NCI-H345 (cell line): Measurements from ENCODE around the gene GM2A.
"Not testable (repeated sequence)": the region's sequence is repeated elsewhere in the genome, so short reads cannot be mapped to it uniquely, and the experiment has no call there.

Experiments
- DNase-seq: peaks from one replicate; lab custom pipeline; 2025; lab: John Stamatoyannopoulos, UW

The GM2A gene

GRCh38 chr5:151288180-151288579, 35.2 kb downstream of the GM2A start:
- peak; percentile 71 for DNase-seq

DNA sequence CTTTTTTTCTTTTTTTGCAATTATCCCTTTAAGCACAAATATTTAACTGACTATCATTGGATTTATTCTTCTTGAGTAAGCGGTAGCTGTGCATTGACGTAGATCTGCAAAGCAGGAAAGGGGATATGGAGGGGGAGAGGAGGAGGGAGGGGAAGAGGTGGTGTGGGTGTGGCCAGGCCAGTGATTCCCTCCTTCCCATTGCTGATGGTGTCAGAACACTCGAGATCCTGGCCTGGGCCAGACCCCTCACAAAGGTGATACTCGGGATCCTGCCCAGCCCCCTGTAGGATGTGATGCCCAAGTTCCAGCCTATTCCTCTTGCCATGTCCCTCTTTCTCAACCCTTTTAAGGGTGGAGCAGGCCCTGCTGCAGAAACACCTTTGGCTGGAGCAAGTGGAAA, 40.6 kb downstream of the GM2A start:
- no peak for DNase-seq

- no peak for DNase-seq
Observed at GRCh38 chr5:151295138-151295537, 42.2 kb downstream of the GM2A start.

- DNase-seq = no peak
Observed at GRCh38 chr5:151295791-151296477, 42.9 kb downstream of the GM2A start.

- no peak for DNase-seq
Observed at GRCh38 chr5:151296478-151296830, 43.5 kb downstream of the GM2A start.

DNA sequence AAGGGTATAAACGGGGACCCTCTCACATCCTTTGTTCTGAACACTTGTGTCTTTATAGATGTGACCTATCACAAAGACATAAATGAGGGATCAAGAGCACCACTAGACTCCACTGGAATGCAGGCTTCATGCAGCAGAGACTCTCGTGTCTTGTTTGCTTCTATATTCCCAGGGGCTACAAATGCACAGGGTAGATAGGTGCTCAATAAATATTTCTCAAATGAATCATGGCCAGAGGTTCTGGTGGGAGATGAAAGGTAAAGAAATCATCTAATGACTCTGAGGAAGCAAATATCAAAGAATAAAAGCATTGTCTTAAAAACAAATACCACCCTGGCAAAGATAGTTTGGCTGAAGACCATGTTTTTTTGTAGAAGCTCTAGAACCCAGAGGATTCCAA, 44.0 kb downstream of the GM2A start:
- no peak for DNase-seq

- peak; percentile 22 for DNase-seq
Observed at GRCh38 chr5:151298063-151298855, 45.3 kb downstream of the GM2A start.

DNA sequence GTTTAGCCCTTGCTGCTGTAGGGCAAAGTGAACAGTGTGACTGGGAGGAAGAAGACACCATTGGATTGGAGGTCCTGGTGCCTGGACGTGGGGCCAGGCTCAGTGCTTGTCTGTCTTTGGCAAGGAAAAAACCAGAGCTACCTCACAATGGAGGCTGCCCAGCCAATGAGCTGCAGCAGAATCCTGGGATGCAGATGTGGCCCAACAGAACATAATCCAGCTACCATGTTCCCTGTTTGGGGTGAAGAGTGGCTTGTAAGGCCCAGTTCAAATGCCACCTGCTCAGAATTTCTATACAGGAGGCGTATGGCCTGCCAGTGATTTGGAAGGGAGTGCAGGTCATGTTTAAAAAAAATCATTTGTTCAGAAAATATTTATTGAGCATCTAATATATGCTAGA, 50.7 kb downstream of the GM2A start, which contains the start of gene SLC36A3:
TSS of gene SLC36A3 (minus strand) at position 101 of the 400 bp plus-strand sequence. CDS start 412 bp downstream, outside the sequence.
- DNase-seq = no peak

DNA sequence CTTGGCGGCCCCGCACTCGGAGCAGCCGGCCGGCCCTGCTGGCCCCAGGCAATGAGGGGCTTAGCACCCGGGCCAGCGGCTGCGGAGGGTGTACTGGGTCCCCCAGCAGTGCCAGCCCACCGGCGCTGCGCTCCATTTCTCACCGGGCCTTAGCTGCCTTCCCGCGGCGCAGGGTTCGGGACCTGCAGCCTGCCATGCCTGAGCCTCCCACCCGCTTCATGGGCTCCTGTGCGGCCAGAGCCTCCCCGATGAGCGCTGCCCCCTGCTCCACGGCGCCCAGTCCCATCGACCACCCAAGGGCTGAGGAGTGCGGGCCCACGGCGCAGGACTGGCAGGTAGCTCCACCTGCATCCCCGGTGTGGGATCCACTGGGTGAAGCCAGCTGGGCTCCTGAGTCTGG, 56.3 kb downstream of the GM2A start:
- not testable (repeated sequence) for DNase-seq

DNA sequence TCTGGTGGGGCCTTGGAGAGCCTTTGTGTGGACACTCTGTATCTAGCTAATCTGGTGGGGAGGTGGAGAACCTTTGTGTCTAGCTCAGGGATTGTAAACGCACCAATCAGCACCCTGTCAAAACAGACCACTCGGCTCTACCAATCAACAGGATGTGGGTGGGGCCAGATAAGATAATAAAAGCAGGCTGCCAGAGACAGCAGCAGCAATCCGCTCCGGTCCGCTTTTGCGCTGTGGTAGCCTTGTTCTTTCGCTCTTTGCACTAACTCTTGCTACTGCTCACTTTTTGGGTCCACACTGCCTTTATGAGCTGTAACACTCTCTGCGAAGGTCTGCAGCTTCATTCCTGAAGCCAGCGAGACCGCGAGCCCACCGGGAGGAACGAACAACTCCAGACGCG, 56.8 kb downstream of the GM2A start:
- not testable (repeated sequence) for DNase-seq

GRCh38 chr5:151310932-151311331, 57.9 kb downstream of the GM2A start:
- DNase-seq = no peak

DNA sequence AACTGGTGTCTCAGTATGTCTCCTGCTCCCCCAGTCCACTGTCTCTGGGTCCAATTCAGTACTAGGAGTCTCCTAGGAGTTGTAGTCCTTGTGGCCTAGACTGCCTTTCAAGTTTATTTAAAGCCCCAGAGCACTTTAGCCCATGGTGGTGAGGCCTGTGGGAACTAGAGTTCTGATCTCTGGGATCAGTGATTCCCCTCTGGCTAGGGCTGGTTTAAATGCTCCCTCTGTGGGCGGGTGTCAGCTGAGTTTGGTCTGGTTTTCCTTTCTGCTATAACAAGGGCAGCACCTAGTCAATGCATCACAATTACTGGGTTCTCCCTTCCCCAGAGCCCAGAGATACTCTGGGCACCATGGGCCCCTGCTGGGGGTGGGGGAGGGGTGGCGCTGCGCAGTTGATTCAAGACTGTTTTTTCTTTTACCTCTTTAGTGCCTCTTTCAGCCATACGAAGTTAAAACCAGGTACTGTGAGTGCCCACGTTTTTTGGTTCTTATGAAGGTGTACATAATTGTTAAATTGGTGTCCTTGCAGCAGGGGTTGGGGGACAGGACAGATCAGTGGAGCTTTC, 59.9 kb downstream of the GM2A start:
- DNase-seq = no peak

DNA sequence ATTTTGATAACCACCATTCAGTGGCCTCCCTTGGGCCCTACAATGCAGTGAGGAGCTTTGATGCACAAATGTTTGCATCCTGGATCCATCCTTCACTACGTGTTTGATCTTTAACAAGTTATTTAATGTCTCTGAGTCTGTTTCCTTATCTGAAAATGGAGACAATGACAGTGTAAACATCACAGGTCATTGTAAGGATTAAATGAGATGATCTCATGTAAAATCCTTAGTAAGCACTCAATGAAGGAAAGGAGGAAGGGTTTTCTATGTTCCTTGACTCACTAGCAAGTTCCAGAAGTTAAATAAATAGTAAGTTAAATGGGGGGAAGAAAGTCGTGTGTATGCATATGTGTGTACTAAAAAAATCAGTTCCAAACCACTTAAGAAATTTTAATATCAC, 60.4 kb downstream of the GM2A start:
- DNase-seq = no peak

DNA sequence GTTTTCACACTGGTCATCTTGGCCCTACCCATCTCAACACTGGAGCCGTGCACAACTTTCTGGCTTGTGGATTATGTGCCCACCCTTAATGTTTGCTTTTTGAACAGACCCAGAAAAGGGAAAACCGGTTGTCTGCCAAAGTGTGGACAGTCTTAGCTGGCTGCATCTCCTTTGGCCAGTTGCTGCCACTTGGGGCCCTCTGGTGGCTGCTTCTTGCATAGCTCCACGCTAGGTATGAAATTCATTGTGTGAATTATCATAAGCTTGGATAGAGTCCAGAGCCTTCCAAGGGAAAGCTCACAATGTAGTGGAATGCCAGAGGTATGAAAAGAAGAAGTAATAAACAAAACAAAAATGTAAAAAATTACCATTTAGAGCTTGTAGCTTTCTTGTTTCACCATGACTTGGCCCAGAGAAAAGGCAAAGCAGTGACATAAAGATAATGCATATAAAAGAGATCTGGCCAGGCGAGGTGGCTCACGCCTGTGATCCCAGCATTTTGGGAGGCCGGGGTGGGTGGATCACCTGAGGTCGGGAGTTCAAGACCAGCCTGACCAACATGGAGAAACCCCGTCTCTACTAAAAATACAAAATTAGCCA, 63.1 kb downstream of the GM2A start:
- DNase-seq = peak; percentile 68

DNA sequence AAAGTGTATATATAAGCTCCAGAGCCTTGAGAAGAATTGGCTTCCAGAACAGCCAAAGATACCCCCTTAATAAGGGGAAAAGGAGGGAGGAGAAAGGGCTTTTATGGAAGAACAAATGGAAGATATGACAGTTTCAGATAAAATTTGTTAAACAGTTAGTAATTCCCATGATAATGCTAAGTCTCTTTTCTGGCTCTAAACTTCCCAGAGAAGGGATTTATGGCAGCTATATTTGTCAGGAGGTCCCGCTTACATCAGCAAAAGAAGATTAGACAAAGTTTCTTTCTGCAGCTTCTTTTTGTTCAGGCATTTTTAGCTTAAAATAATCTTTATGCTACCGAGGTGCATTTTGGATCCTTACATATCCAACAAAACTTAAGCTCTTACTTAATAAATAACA, 64.9 kb downstream of the GM2A start:
- no peak for DNase-seq

DNA sequence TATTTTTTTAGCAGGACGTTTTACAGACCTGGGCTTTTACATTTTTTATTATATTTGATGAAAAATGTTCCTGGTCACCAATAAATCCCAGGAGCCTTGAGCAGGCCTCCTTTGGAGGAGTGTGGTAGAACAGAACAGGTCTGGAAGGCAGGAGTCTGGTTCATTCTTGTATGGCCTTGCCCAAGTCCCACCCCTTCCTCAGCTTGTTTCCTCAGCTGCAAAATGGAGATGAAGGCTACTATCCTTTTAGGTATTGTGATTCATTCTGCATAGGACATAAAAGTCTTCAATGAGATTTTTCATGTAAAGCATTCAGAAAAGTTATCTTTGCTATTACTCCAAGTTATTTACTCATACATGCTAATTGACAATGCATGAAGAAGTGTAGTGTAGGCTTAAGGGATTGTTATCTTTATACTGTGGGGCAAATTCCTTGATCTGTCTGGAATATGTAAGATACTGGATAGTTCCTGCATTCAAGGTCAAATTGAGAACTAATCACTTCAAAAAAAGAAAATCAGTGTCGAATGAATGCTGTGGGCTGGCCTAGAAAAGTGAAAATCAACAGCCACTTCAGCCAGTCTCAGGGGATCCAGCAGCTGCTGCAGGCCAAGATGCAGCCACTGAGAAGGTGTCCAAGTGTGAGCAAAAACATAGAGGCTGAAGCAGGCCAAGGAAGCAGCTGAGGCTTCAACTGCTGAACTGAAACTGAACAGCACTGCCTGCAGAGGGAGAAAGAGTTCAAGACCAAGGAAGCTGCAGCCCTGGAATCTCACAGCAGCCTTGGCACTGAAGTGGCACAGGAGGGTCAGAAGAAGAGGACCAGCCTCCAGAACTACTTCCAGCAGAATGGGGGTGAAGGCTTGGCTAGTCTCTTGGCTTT, 66.1 kb downstream of the GM2A start:
- DNase-seq = no peak
